Suprapubic skin (tissue), 4 donors: ENCODE measurements around the gene FRMPD4.

Source experiments
- POLR2A ChIP-seq, 2 donors: fragments of 450-650 bp; IDR thresholded peaks; one replicate each; pipeline ENCODE4 v1.6.1; 2017; ENCODE audit warnings: antibody characterized with exemption in 2 of 2, mild to moderate bottlenecking in 2 of 2, moderate library complexity in 2 of 2
- POLR2AphosphoS5 ChIP-seq, 3 donors: sonication (generic); formaldehyde crosslinking; IDR thresholded peaks; one replicate each; pipeline ENCODE4 v1.6.1; 2017; ENCODE audit warnings: antibody characterized with exemption in 3 of 3
- TF ChIP-seq, protein P1 (sequence below), 2 donors: fragments of 200-600 bp in 1 of 2; fragments of 450-650 bp in 1 of 2; sonication (generic) in 1 of 2; IDR thresholded peaks; one replicate each; pipeline ENCODE4 v1.5.1; 2016 to 2019; ENCODE audit warnings: antibody characterized with exemption in 2 of 2, mild to moderate bottlenecking in 1 of 2, moderate library complexity in 1 of 2

DNA sequence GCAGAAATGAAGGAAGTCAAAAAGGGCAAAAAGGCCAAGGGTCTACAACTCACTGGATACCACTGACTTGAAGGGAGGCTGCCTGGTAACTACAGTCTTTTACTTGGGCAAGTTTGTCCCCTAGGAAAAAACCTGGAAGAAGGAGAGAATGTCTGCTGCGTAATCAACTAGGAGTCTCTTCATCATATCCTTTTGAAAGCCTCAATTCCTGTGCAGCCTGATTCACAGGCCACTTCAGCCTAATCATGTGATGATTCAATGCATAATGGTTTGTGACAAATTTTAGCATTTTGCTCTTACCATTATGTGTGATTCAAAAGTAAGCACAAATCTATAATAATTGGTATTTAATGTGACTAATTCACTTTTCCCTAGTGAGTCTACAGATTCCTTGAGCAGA lies 273.6 kb downstream of the FRMPD4 start:
- TF ChIP-seq POLR2A (IDR thresholded peaks at IDR 0.05) (no peak), POLR2AphosphoS5 (IDR thresholded peaks at IDR 0.05) (no peak)
- TF ChIP-seq, protein P1, sequence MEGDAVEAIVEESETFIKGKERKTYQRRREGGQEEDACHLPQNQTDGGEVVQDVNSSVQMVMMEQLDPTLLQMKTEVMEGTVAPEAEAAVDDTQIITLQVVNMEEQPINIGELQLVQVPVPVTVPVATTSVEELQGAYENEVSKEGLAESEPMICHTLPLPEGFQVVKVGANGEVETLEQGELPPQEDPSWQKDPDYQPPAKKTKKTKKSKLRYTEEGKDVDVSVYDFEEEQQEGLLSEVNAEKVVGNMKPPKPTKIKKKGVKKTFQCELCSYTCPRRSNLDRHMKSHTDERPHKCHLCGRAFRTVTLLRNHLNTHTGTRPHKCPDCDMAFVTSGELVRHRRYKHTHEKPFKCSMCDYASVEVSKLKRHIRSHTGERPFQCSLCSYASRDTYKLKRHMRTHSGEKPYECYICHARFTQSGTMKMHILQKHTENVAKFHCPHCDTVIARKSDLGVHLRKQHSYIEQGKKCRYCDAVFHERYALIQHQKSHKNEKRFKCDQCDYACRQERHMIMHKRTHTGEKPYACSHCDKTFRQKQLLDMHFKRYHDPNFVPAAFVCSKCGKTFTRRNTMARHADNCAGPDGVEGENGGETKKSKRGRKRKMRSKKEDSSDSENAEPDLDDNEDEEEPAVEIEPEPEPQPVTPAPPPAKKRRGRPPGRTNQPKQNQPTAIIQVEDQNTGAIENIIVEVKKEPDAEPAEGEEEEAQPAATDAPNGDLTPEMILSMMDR (IDR thresholded peaks at IDR 0.05) = no peak
